Choroid plexus epithelial cell (primary cell): ENCODE results near the gene JMJD8.
A peak's percentile ranks its signal among the peaks of the same experiment; 100 is the strongest.

ENCODE experiments used
- DNase-seq: peaks from one replicate; pipeline ENCODE4 v3.0.0-alpha.2; 2010; ENCODE audit warnings: low read depth
- H3K4me3 ChIP-seq: 2 replicates; pipeline ENCODE4 v1.5.1; 2011; ENCODE audit warnings: low read depth, mild to moderate bottlenecking, control low read depth, low read length, moderate library complexity
- TF ChIP-seq, protein P1 (sequence below): conservative IDR thresholded peaks from 2 replicates; pipeline ENCODE4 v1.5.1; 2011; ENCODE audit warnings: low read depth, mild to moderate bottlenecking, control low read depth, inconsistent platforms, low read length, moderate library complexity

The JMJD8 gene

DNA sequence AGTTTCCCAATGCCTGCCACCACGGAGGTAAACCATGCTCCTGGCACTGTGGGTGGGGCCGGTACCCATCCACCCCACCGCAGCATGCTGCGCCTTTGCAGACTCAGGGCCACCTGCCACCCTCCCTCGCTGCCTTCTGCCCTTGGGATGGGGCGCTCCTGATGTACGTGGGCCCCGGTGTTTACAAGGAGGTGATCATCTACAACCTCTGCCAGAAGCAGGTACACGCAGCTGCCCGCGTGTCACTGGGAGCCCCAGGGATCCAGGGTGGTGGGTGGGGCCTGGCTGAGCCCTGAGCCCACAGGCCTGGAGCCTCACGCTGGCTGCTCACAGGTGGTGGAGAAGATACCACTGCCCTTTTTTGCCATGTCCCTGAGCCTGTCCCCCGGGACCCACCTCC is 17.6 kb downstream of the JMJD8 start:
- DNase-seq: no peak
- H3K4me3 ChIP-seq: no peak overlapping the region
- TF ChIP-seq, protein P1, sequence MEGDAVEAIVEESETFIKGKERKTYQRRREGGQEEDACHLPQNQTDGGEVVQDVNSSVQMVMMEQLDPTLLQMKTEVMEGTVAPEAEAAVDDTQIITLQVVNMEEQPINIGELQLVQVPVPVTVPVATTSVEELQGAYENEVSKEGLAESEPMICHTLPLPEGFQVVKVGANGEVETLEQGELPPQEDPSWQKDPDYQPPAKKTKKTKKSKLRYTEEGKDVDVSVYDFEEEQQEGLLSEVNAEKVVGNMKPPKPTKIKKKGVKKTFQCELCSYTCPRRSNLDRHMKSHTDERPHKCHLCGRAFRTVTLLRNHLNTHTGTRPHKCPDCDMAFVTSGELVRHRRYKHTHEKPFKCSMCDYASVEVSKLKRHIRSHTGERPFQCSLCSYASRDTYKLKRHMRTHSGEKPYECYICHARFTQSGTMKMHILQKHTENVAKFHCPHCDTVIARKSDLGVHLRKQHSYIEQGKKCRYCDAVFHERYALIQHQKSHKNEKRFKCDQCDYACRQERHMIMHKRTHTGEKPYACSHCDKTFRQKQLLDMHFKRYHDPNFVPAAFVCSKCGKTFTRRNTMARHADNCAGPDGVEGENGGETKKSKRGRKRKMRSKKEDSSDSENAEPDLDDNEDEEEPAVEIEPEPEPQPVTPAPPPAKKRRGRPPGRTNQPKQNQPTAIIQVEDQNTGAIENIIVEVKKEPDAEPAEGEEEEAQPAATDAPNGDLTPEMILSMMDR: no peak

DNA sequence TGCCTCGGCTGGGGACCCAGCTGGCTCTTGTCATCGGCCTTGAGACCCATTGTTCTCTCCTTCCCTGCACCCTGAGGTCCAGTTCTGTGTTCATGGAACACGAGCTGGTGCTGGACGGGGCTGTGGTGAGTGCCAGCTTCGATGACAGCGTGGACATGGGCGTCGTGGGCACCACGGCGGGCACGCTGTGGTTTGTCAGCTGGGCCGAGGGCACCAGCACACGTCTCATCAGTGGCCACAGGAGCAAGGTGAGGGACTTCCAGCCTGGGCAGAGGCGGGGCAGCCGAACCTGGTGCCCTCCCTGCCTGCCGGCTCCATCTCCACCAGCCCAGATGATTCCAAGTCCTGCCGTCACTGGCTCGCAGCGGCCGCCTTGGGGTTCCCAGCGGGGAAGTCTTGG is 21.5 kb downstream of the JMJD8 start:
- H3K4me3 ChIP-seq: no peak overlapping the region
- TF ChIP-seq, protein P1: no peak
- no peak for DNase-seq

DNA sequence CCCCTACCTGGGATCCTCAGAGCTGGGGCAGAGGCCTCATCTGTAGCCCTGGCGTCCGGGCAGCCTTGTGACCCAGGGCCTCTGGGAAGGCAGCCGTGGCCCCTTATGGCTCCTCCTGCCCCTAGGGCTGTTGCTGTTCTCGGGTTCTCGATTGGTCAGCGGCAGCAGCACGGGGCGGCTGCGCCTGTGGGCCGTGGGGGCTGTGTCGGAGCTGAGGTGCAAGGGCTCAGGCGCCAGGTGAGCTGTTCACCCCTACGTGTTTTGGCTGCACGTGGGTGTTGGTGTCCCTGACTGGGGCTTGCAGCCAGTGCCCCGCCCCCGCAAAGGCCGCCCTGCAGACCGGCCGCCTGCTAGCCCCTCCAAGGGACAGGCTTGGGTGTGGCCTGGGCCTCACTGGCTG is 22.0 kb downstream of the JMJD8 start:
- H3K4me3 ChIP-seq: no peak overlapping the region
- no peak for DNase-seq
- TF ChIP-seq, protein P1: no peak

DNA sequence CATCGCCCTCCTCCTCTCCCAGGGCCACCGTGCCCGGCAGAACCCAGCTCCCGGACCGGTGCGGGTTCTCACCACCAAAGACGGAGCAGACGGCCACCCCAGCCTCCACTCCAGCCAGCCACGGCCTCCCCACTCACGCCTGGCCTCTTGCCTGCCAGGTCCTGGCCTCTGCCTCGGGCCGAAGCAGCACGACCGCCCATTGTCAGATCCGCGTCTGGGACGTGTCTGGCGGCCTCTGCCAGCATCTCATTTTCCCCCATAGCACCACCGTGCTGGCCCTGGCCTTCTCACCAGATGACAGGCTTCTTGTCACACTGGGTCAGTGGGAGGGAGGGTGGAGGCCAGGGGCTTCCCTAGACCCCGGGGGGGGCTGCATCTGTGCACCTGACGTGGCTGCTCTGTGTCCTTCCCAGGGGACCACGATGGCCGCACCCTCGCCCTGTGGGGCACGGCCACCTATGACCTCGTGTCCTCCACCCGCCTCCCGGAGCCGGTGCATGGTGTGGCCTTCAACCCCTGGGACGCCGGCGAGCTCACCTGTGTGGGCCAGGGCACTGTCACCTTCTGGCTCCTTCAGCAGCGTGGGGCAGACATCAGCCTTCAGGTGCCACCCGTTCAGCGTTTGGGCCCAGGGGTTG is 22.8 kb downstream of the JMJD8 start:
- no peak overlapping the region for H3K4me3 ChIP-seq
- TF ChIP-seq, protein P1: no peak
- no peak for DNase-seq

DNA sequence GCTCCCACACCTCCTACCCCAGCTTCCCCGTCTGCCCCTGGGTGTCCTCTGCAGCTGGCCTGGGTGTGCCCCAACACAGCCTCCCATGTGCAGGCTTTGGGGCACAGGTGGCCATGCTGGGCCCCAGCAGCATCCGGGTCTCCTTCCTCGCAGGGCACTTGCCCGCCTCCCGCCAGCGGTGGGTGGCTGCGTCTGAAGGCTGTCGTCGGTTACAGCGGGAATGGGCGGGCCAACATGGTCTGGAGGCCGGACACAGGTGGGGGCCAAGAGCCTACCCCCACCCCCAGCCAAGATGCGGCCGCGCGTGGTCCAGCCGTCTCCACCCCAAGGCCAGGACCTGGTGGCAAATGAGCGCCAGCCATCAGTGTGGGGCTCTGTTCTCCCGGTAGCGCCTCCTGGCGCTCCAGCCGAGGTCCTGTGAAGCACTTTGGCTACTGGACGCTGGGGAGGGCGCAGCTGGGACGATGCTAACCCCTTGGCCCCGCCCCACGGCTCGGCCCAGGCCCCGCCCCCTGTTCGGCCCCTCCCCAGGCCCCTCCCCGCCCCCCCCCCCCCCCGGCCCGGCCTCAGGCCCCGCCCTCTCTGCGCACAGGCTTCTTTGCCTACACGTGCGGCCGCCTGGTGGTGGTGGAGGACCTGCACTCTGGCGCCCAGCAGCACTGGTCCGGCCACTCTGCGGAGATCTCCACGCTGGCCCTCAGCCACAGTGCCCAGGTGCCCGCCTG is 23.5 kb downstream of the JMJD8 start:
- TF ChIP-seq, protein P1: peak; percentile 57
- DNase-seq: peak; percentile 78
- H3K4me3 ChIP-seq: no peak overlapping the region

DNA sequence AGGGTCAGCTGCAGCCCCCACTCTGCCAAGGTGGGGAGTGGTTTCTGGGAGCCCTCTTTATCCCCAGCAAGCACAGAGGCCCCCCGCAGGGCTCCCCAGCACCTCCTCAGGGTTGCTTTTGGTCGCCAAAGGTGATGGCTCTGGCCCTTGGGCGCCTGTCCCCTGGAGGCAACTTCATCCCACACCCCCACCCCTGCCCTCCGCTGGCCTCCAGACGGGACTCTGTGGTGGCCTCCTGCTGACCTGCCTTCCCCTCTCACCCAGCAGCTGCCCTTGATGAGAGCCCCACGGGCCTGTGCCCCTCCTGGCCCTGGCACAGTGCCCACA is 24.0 kb downstream of the JMJD8 start:
- DNase-seq: no peak
- H3K4me3 ChIP-seq: no peak overlapping the region

More for the DNA sequence above, 24.0 kb downstream of the JMJD8 start:
- TF ChIP-seq, protein P1: no peak
